ENCODE data around the gene STXBP2.
A peak's percentile ranks its signal among the peaks of the same experiment; 100 is the strongest.
"Not testable (repeated sequence)": the region's sequence is repeated elsewhere in the genome, so short reads cannot be mapped to it uniquely, and the experiment has no call there.

The STXBP2 gene

GRCh38 chr19:7643629-7644549 lies 7.0 kb downstream of the STXBP2 start:
- not testable (repeated sequence) for H3K79me1 ChIP-seq (ENCODE audit: low read depth, low read length); H3K4ac ChIP-seq (ENCODE audit: low read length)
- no CpG with 5 or more reads among the region's 10 CpGs for WGBS, 2 donors (ENCODE audit: extremely low coverage in 2 of 2, insufficient read length in 2 of 2, insufficient replicate concordance in 1 of 2)

GRCh38 chr19:7644550-7644877 lies 7.6 kb downstream of the STXBP2 start:
- Histone ChIP-seq H3K79me1 (ENCODE audit: low read depth, low read length) (peaks cover 5% of the 10 kb centered on the region), H3K23ac (ENCODE audit: low read depth, low read length, poor library complexity) (no peak overlapping the region), H2BK120ac (ENCODE audit: low read depth, low read length) (no peak overlapping the region), H3K4me3 (ENCODE audit: low read length in 2 of 2) (peak overlapping the region in 1 of 2 donors; percentile 22), H4K8ac (ENCODE audit: low read depth, low read length) (no peak overlapping the region), H3K4me2 (ENCODE audit: insufficient read depth, low read length, poor library complexity, severe bottlenecking) (no peak overlapping the region), H2BK5ac (ENCODE audit: low read length) (no peak overlapping the region), H3K27me3 (ENCODE audit: control insufficient read depth in 3 of 3, insufficient read depth in 3 of 3, low read depth in 1 of 3, low read length in 3 of 3) (peaks cover 0 to 10% (median 2%) of the 10 kb centered on the region in 3 experiments), H3K27ac (replicated peaks; ENCODE audit: low read length) (no peak overlapping the region), H2AK5ac (ENCODE audit: low read depth, low read length) (no peak overlapping the region), H3K4ac (ENCODE audit: low read length) (no peak overlapping the region), H2BK15ac (ENCODE audit: low read length) (no peak overlapping the region), H2AFZ (ENCODE audit: low read length) (no peak overlapping the region), H3K36me3 (replicated peaks in 1 of 2; ENCODE audit: control insufficient read depth in 2 of 2, insufficient read depth in 2 of 2, low read length in 2 of 2) (peaks cover 0 to 3% of the 10 kb centered on the region in 2 donors), H3K18ac (ENCODE audit: low read length) (no peak overlapping the region), H4K91ac (ENCODE audit: low read depth, low read length, poor library complexity) (no peak overlapping the region), H3K9me3 (replicated peaks in 1 of 2; ENCODE audit: control insufficient read depth in 2 of 2, insufficient read depth in 1 of 2, low read depth in 1 of 2, low read length in 2 of 2) (peaks cover 0 to 8% of the 10 kb centered on the region in 2 donors), H2BK12ac (ENCODE audit: low read length) (no peak overlapping the region), H3K4me1 (ENCODE audit: control insufficient read depth in 2 of 2, insufficient read depth in 1 of 2, low read depth in 1 of 2, low read length in 2 of 2) (peaks cover 0 to 3% of the 10 kb centered on the region in 2 donors), H3K14ac (ENCODE audit: low read length) (no peak overlapping the region), H3K9ac (ENCODE audit: low read depth, low read length, poor library complexity) (no peak overlapping the region)
- DNase-seq (ENCODE audit: low spot score), result no peak
- WGBS, 2 donors (ENCODE audit: extremely low coverage in 2 of 2, insufficient read length in 2 of 2, insufficient replicate concordance in 1 of 2), result no CpG with 5 or more reads among the region's 20 CpGs

More at GRCh38 chr19:7643629-7644549, 7.0 kb downstream of the STXBP2 start:
- H3K4me1 ChIP-seq (ENCODE audit: control insufficient read depth in 2 of 2, insufficient read depth in 1 of 2, low read depth in 1 of 2, low read length in 2 of 2); H3K18ac ChIP-seq (ENCODE audit: low read length); H4K8ac ChIP-seq (ENCODE audit: low read depth, low read length); H2BK120ac ChIP-seq (ENCODE audit: low read depth, low read length); H3K27ac ChIP-seq (replicated peaks; ENCODE audit: low read length); H3K14ac ChIP-seq (ENCODE audit: low read length); H2BK15ac ChIP-seq (ENCODE audit: low read length); H3K27me3 ChIP-seq (ENCODE audit: control insufficient read depth in 3 of 3, insufficient read depth in 3 of 3, low read depth in 1 of 3, low read length in 3 of 3); H3K36me3 ChIP-seq (replicated peaks in 1 of 2; ENCODE audit: control insufficient read depth in 2 of 2, insufficient read depth in 2 of 2, low read length in 2 of 2); H3K4me2 ChIP-seq (ENCODE audit: insufficient read depth, low read length, poor library complexity, severe bottlenecking); H3K9ac ChIP-seq (ENCODE audit: low read depth, low read length, poor library complexity); H3K9me3 ChIP-seq (replicated peaks in 1 of 2; ENCODE audit: control insufficient read depth in 2 of 2, insufficient read depth in 1 of 2, low read depth in 1 of 2, low read length in 2 of 2); H4K91ac ChIP-seq (ENCODE audit: low read depth, low read length, poor library complexity); H2AK5ac ChIP-seq (ENCODE audit: low read depth, low read length); DNase-seq (ENCODE audit: low spot score); H2BK12ac ChIP-seq (ENCODE audit: low read length); H2AFZ ChIP-seq (ENCODE audit: low read length): not testable (repeated sequence)
- peak overlapping the region; percentile 24 for H2BK5ac ChIP-seq (ENCODE audit: low read length)
- peak overlapping the region; percentile 89 for H3K23ac ChIP-seq (ENCODE audit: low read depth, low read length, poor library complexity)
- H3K4me3 ChIP-seq (ENCODE audit: low read length in 2 of 2), result peak overlapping the region in 1 of 2 donors; percentile 22

DNA sequence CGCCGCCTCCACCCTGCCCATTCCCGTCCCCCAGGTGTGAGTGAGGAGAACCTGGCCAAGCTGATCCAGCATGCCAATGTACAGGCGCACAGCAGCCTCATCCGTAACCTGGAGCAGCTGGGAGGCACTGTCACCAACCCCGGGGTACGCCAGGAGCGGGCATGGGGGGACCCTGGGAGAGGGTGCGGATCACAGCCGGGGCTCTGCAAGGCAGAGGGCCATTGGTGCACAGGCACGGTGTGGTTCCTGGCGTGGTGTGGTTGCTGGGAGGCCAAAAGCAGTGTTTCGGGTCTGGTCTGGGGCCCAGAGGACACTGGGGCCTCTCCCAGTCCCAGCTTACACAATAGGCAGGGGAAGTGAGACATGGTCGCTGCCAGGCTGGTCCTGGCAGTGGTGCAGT lies 8.3 kb downstream of the STXBP2 start:
- H3K18ac ChIP-seq (ENCODE audit: low read length), result no peak overlapping the region
- H2BK12ac ChIP-seq (ENCODE audit: low read length), result no peak overlapping the region
- no peak for DNase-seq (ENCODE audit: low spot score)
- H3K9ac ChIP-seq (ENCODE audit: low read depth, low read length, poor library complexity), result no peak overlapping the region
- H2BK120ac ChIP-seq (ENCODE audit: low read depth, low read length), result no peak overlapping the region
- H2AFZ ChIP-seq (ENCODE audit: low read length), result no peak overlapping the region
- peaks cover 0 to 10% (median 0%) of the 10 kb centered on the region in 3 experiments for H3K27me3 ChIP-seq (ENCODE audit: control insufficient read depth in 3 of 3, insufficient read depth in 3 of 3, low read depth in 1 of 3, low read length in 3 of 3)
- no CpG with 5 or more reads among the region's 14 CpGs for WGBS, 2 donors (ENCODE audit: extremely low coverage in 2 of 2, insufficient read length in 2 of 2, insufficient replicate concordance in 1 of 2)
- no peak overlapping the region for H3K27ac ChIP-seq (replicated peaks; ENCODE audit: low read length)
- peak overlapping the region; percentile 24 for H2BK5ac ChIP-seq (ENCODE audit: low read length)
- no peak overlapping the region for H3K4me3 ChIP-seq (ENCODE audit: low read length in 2 of 2)
- peaks cover 0 to 2% of the 10 kb centered on the region in 2 donors for H3K9me3 ChIP-seq (replicated peaks in 1 of 2; ENCODE audit: control insufficient read depth in 2 of 2, insufficient read depth in 1 of 2, low read depth in 1 of 2, low read length in 2 of 2)
- H4K91ac ChIP-seq (ENCODE audit: low read depth, low read length, poor library complexity), result no peak overlapping the region
- H3K4me1 ChIP-seq (ENCODE audit: control insufficient read depth in 2 of 2, insufficient read depth in 1 of 2, low read depth in 1 of 2, low read length in 2 of 2), result no peaks in the 10 kb centered on the region
- no peak overlapping the region for H3K4me2 ChIP-seq (ENCODE audit: insufficient read depth, low read length, poor library complexity, severe bottlenecking)
- H2BK15ac ChIP-seq (ENCODE audit: low read length), result no peak overlapping the region
- no peak overlapping the region for H4K8ac ChIP-seq (ENCODE audit: low read depth, low read length)
- H3K23ac ChIP-seq (ENCODE audit: low read depth, low read length, poor library complexity), result no peak overlapping the region
- H3K36me3 ChIP-seq (replicated peaks in 1 of 2; ENCODE audit: control insufficient read depth in 2 of 2, insufficient read depth in 2 of 2, low read length in 2 of 2), result no peaks in the 10 kb centered on the region
- no peak overlapping the region for H3K14ac ChIP-seq (ENCODE audit: low read length)
- H3K79me1 ChIP-seq (ENCODE audit: low read depth, low read length), result peaks cover 2% of the 10 kb centered on the region
- peak overlapping the region; percentile 75 for H2AK5ac ChIP-seq (ENCODE audit: low read depth, low read length)
- H3K4ac ChIP-seq (ENCODE audit: low read length), result no peak overlapping the region

DNA sequence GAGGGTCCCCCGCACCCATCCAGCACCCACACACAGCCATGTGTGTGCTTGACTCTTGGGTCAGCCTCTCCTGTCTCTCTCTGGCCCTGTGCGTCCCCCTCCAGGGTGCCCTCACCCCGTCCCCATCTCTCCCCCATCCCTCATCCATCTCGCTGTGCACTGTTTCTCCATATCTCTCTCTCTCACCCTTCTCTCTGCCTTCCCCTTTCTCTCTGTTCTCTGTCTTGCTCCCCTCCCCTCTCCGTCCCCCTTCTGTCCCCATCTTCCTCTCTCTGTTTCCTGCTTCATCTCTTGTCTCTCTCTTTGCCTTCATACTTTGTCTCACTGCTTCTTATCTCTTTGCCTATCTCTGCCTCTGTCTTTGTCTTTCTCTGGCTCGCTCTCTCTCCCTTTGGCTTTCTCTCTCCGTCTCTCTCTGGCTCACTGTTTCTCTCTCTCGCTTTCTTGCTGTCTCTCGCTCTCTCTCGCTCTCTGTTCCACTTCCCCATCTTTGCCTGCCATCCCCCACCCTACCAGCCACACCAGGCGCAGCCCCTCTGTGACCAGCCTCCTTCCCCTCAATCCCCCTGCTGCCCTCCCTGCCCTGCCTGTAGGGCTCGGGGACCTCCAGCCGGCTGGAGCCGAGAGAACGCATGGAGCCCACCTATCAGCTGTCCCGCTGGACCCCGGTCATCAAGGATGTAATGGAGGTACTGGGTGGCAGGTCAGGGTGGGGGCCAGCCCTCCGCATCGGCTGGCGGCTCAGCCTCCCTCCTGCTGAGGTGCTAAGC lies 8.9 kb downstream of the STXBP2 start:
- Histone ChIP-seq H4K91ac (ENCODE audit: low read depth, low read length, poor library complexity) (no peak overlapping the region), H3K18ac (ENCODE audit: low read length) (no peak overlapping the region), H3K27me3 (ENCODE audit: control insufficient read depth in 3 of 3, insufficient read depth in 3 of 3, low read depth in 1 of 3, low read length in 3 of 3) (peaks cover 0 to 17% (median under 1%) of the 10 kb centered on the region in 3 experiments), H3K4me1 (ENCODE audit: control insufficient read depth in 2 of 2, insufficient read depth in 1 of 2, low read depth in 1 of 2, low read length in 2 of 2) (no peaks in the 10 kb centered on the region), H3K4me2 (ENCODE audit: insufficient read depth, low read length, poor library complexity, severe bottlenecking) (no peak overlapping the region), H3K9ac (ENCODE audit: low read depth, low read length, poor library complexity) (no peak overlapping the region), H3K27ac (replicated peaks; ENCODE audit: low read length) (no peak overlapping the region), H2BK120ac (ENCODE audit: low read depth, low read length) (no peak overlapping the region), H2BK5ac (ENCODE audit: low read length) (no peak overlapping the region), H2AK5ac (ENCODE audit: low read depth, low read length) (peak overlapping the region; percentile 75), H2BK12ac (ENCODE audit: low read length) (peak overlapping the region; percentile 73), H3K79me1 (ENCODE audit: low read depth, low read length) (peaks cover 2% of the 10 kb centered on the region), H3K23ac (ENCODE audit: low read depth, low read length, poor library complexity) (no peak overlapping the region), H3K14ac (ENCODE audit: low read length) (no peak overlapping the region), H3K4me3 (ENCODE audit: low read length in 2 of 2) (no peak overlapping the region), H4K8ac (ENCODE audit: low read depth, low read length) (no peak overlapping the region), H2AFZ (ENCODE audit: low read length) (peak overlapping the region; percentile 17), H3K4ac (ENCODE audit: low read length) (no peak overlapping the region), H3K9me3 (replicated peaks in 1 of 2; ENCODE audit: control insufficient read depth in 2 of 2, insufficient read depth in 1 of 2, low read depth in 1 of 2, low read length in 2 of 2) (no peaks in the 10 kb centered on the region), H2BK15ac (ENCODE audit: low read length) (no peak overlapping the region), H3K36me3 (replicated peaks in 1 of 2; ENCODE audit: control insufficient read depth in 2 of 2, insufficient read depth in 2 of 2, low read length in 2 of 2) (no peaks in the 10 kb centered on the region)
- DNase-seq (ENCODE audit: low spot score), result no peak
- no CpG with 5 or more reads among the region's 20 CpGs for WGBS, 2 donors (ENCODE audit: extremely low coverage in 2 of 2, insufficient read length in 2 of 2, insufficient replicate concordance in 1 of 2)
